Heart right ventricle (tissue), 16 donors: ENCODE results near the gene MBNL1. TPM values are rescaled to one million over a fixed set of nuclear protein-coding genes. Genes with fewer than 3 reads are reported as not detected.

ENCODE experiments used
- ATAC-seq, 8 donors: fragments of 200-7000 bp; cut with Tn5 transposase; one replicate each; pipeline ENCODE4 v1.9.1; 2020; ENCODE audit warnings: mild to moderate bottlenecking in 8 of 8, moderate library complexity in 8 of 8, moderate number of reproducible peaks in 1 of 8
- DNase-seq, 2 donors: peaks; one replicate each; pipeline ENCODE4 v3.0.0-alpha.2; 2020
- H3K27ac ChIP-seq, 10 donors: fragments of 200-600 bp; sonication (generic) in 2 of 10; one replicate each; pipeline versions ENCODE4 v1.5.0 to v1.8.0; 2020 to 2022; ENCODE audit warnings: mild to moderate bottlenecking in 3 of 10
- H3K27me3 ChIP-seq, 7 donors: fragments of 200-600 bp; one replicate each; pipeline ENCODE4 v1.8.0; 2021 to 2022; ENCODE audit warnings: mild to moderate bottlenecking in 2 of 7
- H3K36me3 ChIP-seq, 9 donors: fragments of 200-600 bp; sonication (generic) in 1 of 9; one replicate each; pipeline versions ENCODE4 v1.5.0 to v1.8.0; 2020 to 2022; ENCODE audit warnings: mild to moderate bottlenecking in 2 of 9
- H3K4me1 ChIP-seq, 9 donors: fragments of 200-600 bp; sonication (generic) in 1 of 9; one replicate each; pipeline versions ENCODE4 v1.5.0 to v1.8.0; 2020 to 2022; ENCODE audit warnings: mild to moderate bottlenecking in 4 of 9
- H3K4me3 ChIP-seq, 10 donors: fragments of 200-600 bp; sonication (generic) in 2 of 10; one replicate each; pipeline versions ENCODE4 v1.5.0 to v1.8.0; 2020 to 2022; ENCODE audit warnings: mild to moderate bottlenecking in 7 of 10, moderate library complexity in 2 of 10
- H3K9me3 ChIP-seq, 11 donors: fragments of 200-600 bp in 10 of 11; sonication (generic) in 2 of 11; one replicate each; pipeline versions ENCODE4 v1.5.0 to v1.8.0; 2013 to 2022; ENCODE audit warnings: mild to moderate bottlenecking in 2 of 11, control low read depth in 1 of 11, moderate library complexity in 1 of 11
- CTCF ChIP-seq, 9 donors: fragments of 200-600 bp; sonication (generic) in 2 of 9; IDR thresholded peaks; one replicate each; pipeline versions ENCODE4 v1.5.0 to v1.8.0; 2021 to 2022; ENCODE audit warnings: antibody characterized with exemption in 9 of 9, mild to moderate bottlenecking in 5 of 9, moderate library complexity in 1 of 9
- WGBS, 2 donors: extraction: QIAGEN DNeasy Blood & Tissue Kit; methylation state at CpG; one replicate each; pipeline ENCODE4 v1.1.7; 2013; ENCODE audit warnings: inconsistent platforms in 1 of 2; 5-methylcytosine and 5-hydroxymethylcytosine counted together
- intact Hi-C, 10 donors: fragments of 100-400 bp; cut with DNase I; formaldehyde crosslinking; loops; one replicate each; pipeline versions ENCODE4 v1.11.1 to v1.14.2; 2022
- polyA plus RNA-seq, 2 donors: library from polyadenylated mRNA; stranded (reverse); fragments of 200-250 nt; gene quantifications; one replicate each; pipeline ENCODE4 v1.2.3, GENCODE V29; 2013
- total RNA-seq, 10 donors: library from RNA; stranded (reverse); fragmentation: NEBNext Ultra II Directional in 3 of 10; extraction: Animal tissue kit (Norgen Biotek cat#: 25700) in 3 of 10; gene quantifications; one replicate each; pipeline versions ENCODE4 v1.2.1 to v1.2.4, GENCODE V29; 2021 to 2023
- donor health status: Arrhythmogenic right ventricular cardiomyopathy.
- donor health status: ischemic (EF 13 %, LVEDD 7.1; RV severe dilation, severe dysfunction).
- donor health status: healthy with polysubstance abuse.
- donor health status: DM: no; HTN: yes; CAD: no.
- donor health status: DM: no; HTN: no; CAD: no.
- donor health status: ischemic (EF 25% LVEDD 6.9; RV normal size, moderate dysfunction).
- donor health status: ischemic (EF 25% LVEDD 5.7; RV mildly dilated, moderate dysfunction).
- donor health status: healthy.
- donor health status: DM: yes; HTN: yes; CAD: no.
- donor health status: Ischemic cardiomyopathy.
- donor health status: ischemic (EF 35%, LVEDD 5.7; RV mildly dilated, moderate dysfunction).
- donor health status: nonischemic (EF 11% LVEDD 7.7; RV severe dilation, severe dysfunction).
- donor health status: DM: yes; HTN: yes; CAD: no.
- donor health status: PGD.
- donor health status: ischemic (EF 29% LVEDD 5.4; RV normal size, mild dysfunction).
- donor health status: nonischemic (EF 23%, LVEDD 6.1; RV moderate dilation, normal function).

The MBNL1 gene
- total and polyA plus RNA-seq, 12 donors: 33.1 to 236 (median 189) TPM

- no peak for TF ChIP-seq CTCF (IDR thresholded peaks at IDR 0.05)
- no peak overlapping the region for H3K4me3 ChIP-seq
- ATAC-seq (no peak), DNase-seq (no peak)
- H3K4me1 ChIP-seq: peaks cover 0 to 93% (median 62%) of the 10 kb centered on the region in 9 donors
- peak overlapping the region in 1 of 10 donors; percentile 17 for H3K27ac ChIP-seq
- no peaks in the 10 kb centered on the region for H3K27me3 ChIP-seq
- H3K36me3 ChIP-seq: peaks cover 0 to 6% (median 0%) of the 10 kb centered on the region in 9 donors
- intact Hi-C loops: no loop called here
- no peaks in the 10 kb centered on the region for H3K9me3 ChIP-seq
These were observed 88.9 kb downstream of the MBNL1 start for GRCh38 chr3:152357587-152357986.

- H3K9me3 ChIP-seq: no peaks in the 10 kb centered on the region
- no peak for DNase-seq
- peaks cover 0 to 97% (median 64%) of the 10 kb centered on the region in 9 donors for H3K4me1 ChIP-seq
- H3K27me3 ChIP-seq: no peaks in the 10 kb centered on the region
- H3K27ac ChIP-seq: peak overlapping the region in 1 of 10 donors; percentile 21
- H3K36me3 ChIP-seq: peaks cover 0 to 6% (median 0%) of the 10 kb centered on the region in 9 donors
- intact Hi-C loops: no loop called here
- no peak overlapping the region for H3K4me3 ChIP-seq
- 39 to 49% methylated on average over 2 of the region's 2 CpGs for WGBS, 2 donors
- TF ChIP-seq CTCF (IDR thresholded peaks at IDR 0.05): no peak
- no peak for ATAC-seq
These were observed 90.9 kb downstream of the MBNL1 start for GRCh38 chr3:152359385-152360248.

GRCh38 chr3:152360302-152360701 lies 91.6 kb downstream of the MBNL1 start:
- ATAC-seq: no peak
- Histone ChIP-seq H3K4me3 (no peak overlapping the region), H3K36me3 (peaks cover 0 to 6% (median 0%) of the 10 kb centered on the region in 9 donors)

GRCh38 chr3:152360966-152361365 lies 92.2 kb downstream of the MBNL1 start:
- Histone ChIP-seq H3K36me3 (peaks cover 0 to 6% (median 0%) of the 10 kb centered on the region in 9 donors), H3K4me1 (peaks cover 0 to 97% (median 69%) of the 10 kb centered on the region in 9 donors), H3K27me3 (no peaks in the 10 kb centered on the region), H3K9me3 (no peaks in the 10 kb centered on the region), H3K27ac (no peak overlapping the region), H3K4me3 (no peak overlapping the region)
- WGBS, 2 donors: 92 to 95% methylated on average over 1 of the region's 1 CpG
- intact Hi-C loops: no loop called here
- no peak for ATAC-seq
- TF ChIP-seq CTCF (IDR thresholded peaks at IDR 0.05): no peak
- no peak for DNase-seq

More at GRCh38 chr3:152360302-152360701, 91.6 kb downstream of the MBNL1 start:
- H3K27ac ChIP-seq: peak overlapping the region in 1 of 10 donors; percentile 21
- DNase-seq: no peak
- TF ChIP-seq CTCF (IDR thresholded peaks at IDR 0.05): no peak
- intact Hi-C loops: no loop called here
- H3K4me1 ChIP-seq: peaks cover 0 to 97% (median 64%) of the 10 kb centered on the region in 9 donors
- WGBS, 2 donors: 76 to 89% methylated on average over 2 of the region's 2 CpGs
- no peaks in the 10 kb centered on the region for H3K27me3 ChIP-seq
- no peaks in the 10 kb centered on the region for H3K9me3 ChIP-seq
